CD14-positive monocyte (primary cell): Measurements from ENCODE around the gene DOCK8. TPM values are rescaled to one million over a fixed set of nuclear protein-coding genes. Genes with fewer than 3 reads are reported as not detected.
A peak's percentile ranks its signal among the peaks of the same experiment; 100 is the strongest.

Experiments used
- DNase-seq, 3 donors: peaks; one replicate each; pipeline ENCODE4 v3.0.0-alpha.2; 2011 to 2022
- H2AFZ ChIP-seq: 2 replicates; pipeline ENCODE4 v1.6.0; 2012; ENCODE audit warnings: mild to moderate bottlenecking, low read depth, low read length, inconsistent platforms; ENCODE audit not compliant: insufficient read depth, poor library complexity, severe bottlenecking
- H3K27ac ChIP-seq, 2 donors: 1 replicate in 1 of 2; 2 replicates in 1 of 2; pipeline ENCODE4 v1.5.1; 2012 to 2013; ENCODE audit warnings: low read length in 2 of 2, control low read depth in 1 of 2, inconsistent platforms in 1 of 2, low read depth in 1 of 2, mild to moderate bottlenecking in 1 of 2
- H3K27me3 ChIP-seq, 2 donors: one replicate each; pipeline versions ENCODE4 v1.6.0 to v1.6.1; 2011 to 2013; ENCODE audit warnings: low read length in 2 of 2; ENCODE audit not compliant: control insufficient read depth in 2 of 2, insufficient read depth in 2 of 2
- H3K36me3 ChIP-seq, 2 donors: replicated peaks in 1 of 2; 1 replicate in 1 of 2; 2 replicates in 1 of 2; pipeline versions ENCODE4 v1.5.1 to v1.6.1; 2012 to 2013; ENCODE audit warnings: low read length in 2 of 2, control low read depth in 1 of 2, inconsistent platforms in 1 of 2, mild to moderate bottlenecking in 1 of 2; ENCODE audit not compliant: insufficient read depth in 2 of 2, control insufficient read depth in 1 of 2
- H3K4me1 ChIP-seq, 2 donors: 1 replicate in 1 of 2; 2 replicates in 1 of 2; pipeline versions ENCODE4 v1.5.1 to v1.6.1; 2012 to 2013; ENCODE audit warnings: low read length in 2 of 2, control low read depth in 1 of 2, inconsistent platforms in 1 of 2, mild to moderate bottlenecking in 1 of 2, moderate library complexity in 1 of 2; ENCODE audit not compliant: insufficient read depth in 2 of 2, control insufficient read depth in 1 of 2
- H3K4me2 ChIP-seq: replicated peaks from 2 replicates; pipeline ENCODE3; 2012; ENCODE audit warnings: low read length, moderate library complexity, mild to moderate bottlenecking; ENCODE audit not compliant: poor library complexity, severe bottlenecking; ENCODE audit errors: extremely low read depth
- H3K4me3 ChIP-seq, 3 experiments: fragments of 200-600 bp in 1 of 3; sonication (generic) in 1 of 3; replicated peaks in 1 of 3; 1 replicate in 2 of 3; 2 replicates in 1 of 3; pipeline ENCODE4 v1.5.1; 2011 to 2013; ENCODE audit warnings: low read length in 3 of 3, mild to moderate bottlenecking in 3 of 3, control low read depth in 2 of 3, low read depth in 2 of 3, inconsistent platforms in 1 of 3, moderate library complexity in 1 of 3
- H3K79me2 ChIP-seq: 2 replicates; pipeline ENCODE4 v1.6.0; 2012; ENCODE audit warnings: mild to moderate bottlenecking, control low read depth, inconsistent platforms, low read length, moderate library complexity; ENCODE audit not compliant: insufficient read depth
- H3K9ac ChIP-seq: 2 replicates; pipeline ENCODE4 v1.6.0; 2017; ENCODE audit warnings: low read length, mild to moderate bottlenecking; ENCODE audit not compliant: insufficient read depth, poor library complexity, severe bottlenecking
- H3K9me3 ChIP-seq, 2 donors: replicated peaks in 1 of 2; 1 replicate in 1 of 2; 2 replicates in 1 of 2; pipeline versions ENCODE4 v1.5.1 to v1.6.1; 2012 to 2013; ENCODE audit warnings: low read length in 2 of 2, control low read depth in 1 of 2; ENCODE audit not compliant: control insufficient read depth in 1 of 2, insufficient read depth in 1 of 2
- H4K20me1 ChIP-seq: 2 replicates; pipeline ENCODE4 v1.6.0; 2012; ENCODE audit warnings: mild to moderate bottlenecking, low read length, control low read depth, moderate library complexity; ENCODE audit not compliant: insufficient read depth
- H3K27ac Mint-ChIP-seq, 7 donors: one replicate each; pipeline ENCODE4 v1.8.0; 2020; ENCODE audit warnings: mild to moderate bottlenecking in 7 of 7, mixed read lengths in 7 of 7, moderate library complexity in 6 of 7, inconsistent platforms in 2 of 7
- H3K27me3 Mint-ChIP-seq, 3 donors: one replicate each; pipeline ENCODE4 v1.8.0; 2021 to 2022; ENCODE audit warnings: low read depth in 3 of 3, mild to moderate bottlenecking in 3 of 3, mixed read lengths in 3 of 3, moderate library complexity in 3 of 3, inconsistent platforms in 1 of 3
- H3K36me3 Mint-ChIP-seq, 2 donors: one replicate each; pipeline ENCODE4 v1.8.0; 2020; ENCODE audit warnings: mixed read lengths in 2 of 2, inconsistent platforms in 1 of 2, mild to moderate bottlenecking in 1 of 2
- H3K4me1 Mint-ChIP-seq: one replicate; pipeline ENCODE4 v1.8.0; 2020; ENCODE audit warnings: mild to moderate bottlenecking, mixed read lengths
- H3K4me3 Mint-ChIP-seq, 2 donors: one replicate each; pipeline ENCODE4 v1.8.0; 2020; ENCODE audit warnings: mild to moderate bottlenecking in 2 of 2, mixed read lengths in 2 of 2, moderate library complexity in 1 of 2
- H3K9me3 Mint-ChIP-seq, 7 donors: one replicate each; pipeline ENCODE4 v1.8.0; 2020 to 2022; ENCODE audit warnings: mixed read lengths in 7 of 7, mild to moderate bottlenecking in 6 of 7, moderate library complexity in 6 of 7, inconsistent platforms in 2 of 7
- WGBS: methylation state at CpG from one replicate; pipeline ENCODE4 v1.1.5; 2013; ENCODE audit warnings: missing lambda C conversion rate; ENCODE audit not compliant: insufficient coverage; 5-methylcytosine and 5-hydroxymethylcytosine counted together
- intact Hi-C, 2 donors: fragments of 100-400 bp; cut with micrococcal nuclease; formaldehyde crosslinking; loops; one replicate each; pipeline versions ENCODE4 v1.15.0 to v1.15.1; 2023
- polyA plus RNA-seq, 3 donors: library from polyadenylated mRNA; depleted of rRNA in 1 of 3; unstranded in 2 of 3; stranded (reverse) in 1 of 3; fragments of 300-500 nt in 2 of 3; fragments of >200 nt in 1 of 3; fragmentation: Illumina TruSeq in 2 of 3; gene quantifications; 1 replicate in 2 of 3; 2 replicates in 1 of 3; pipeline ENCODE4 v1.2.3, GENCODE V29; 2012 to 2021
- TF ChIP-seq, protein P1 (sequence below): fragments of 200-600 bp; IDR thresholded peaks from one replicate; pipeline ENCODE4 v1.8.0; 2022; ENCODE audit warnings: antibody characterized with exemption, mild to moderate bottlenecking

DOCK8 gene
- polyA plus RNA-seq, 3 donors: 46.8 to 100 (median 95.4) TPM

DNA sequence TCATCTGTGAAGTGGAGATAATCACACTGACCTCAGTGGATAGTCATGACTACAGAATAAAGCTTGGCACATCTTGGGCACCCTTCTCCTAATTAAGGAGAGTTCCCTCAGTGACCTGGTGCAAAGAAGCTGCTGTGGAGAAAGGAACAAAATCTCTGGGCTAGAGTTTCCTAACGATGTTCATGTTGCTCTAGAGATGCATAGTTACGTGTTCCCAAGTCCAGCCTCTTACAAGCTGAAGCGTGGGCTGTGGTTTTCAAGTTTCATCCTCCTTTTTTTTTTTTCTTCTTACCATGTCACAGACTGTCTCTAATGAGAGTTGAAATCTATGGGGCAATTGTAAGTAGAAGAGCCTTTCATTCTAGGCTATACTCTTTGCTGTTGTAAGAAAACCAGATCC lies 113.8 kb downstream of the DOCK8 start:
- no peak overlapping the region for H3K4me2 ChIP-seq
- no peaks in the 10 kb centered on the region for H3K79me2 ChIP-seq
- Mint-ChIP-seq H3K27ac (peak overlapping the region in 2 of 7 donors; percentile 5 to 33), H3K4me3 (no peak overlapping the region), H3K9me3 (no peaks in the 10 kb centered on the region), H3K27me3 (peaks cover 0 to 1% (median 0%) of the 10 kb centered on the region in 3 donors), H3K36me3 (peaks cover 89 to 96% of the 10 kb centered on the region in 2 donors), H3K4me1 (no peaks in the 10 kb centered on the region)
- peak overlapping the region in 1 of 2 donors; percentile 9 for H3K27ac ChIP-seq
- no peaks in the 10 kb centered on the region for H3K4me1 ChIP-seq
- TF ChIP-seq, protein P1, sequence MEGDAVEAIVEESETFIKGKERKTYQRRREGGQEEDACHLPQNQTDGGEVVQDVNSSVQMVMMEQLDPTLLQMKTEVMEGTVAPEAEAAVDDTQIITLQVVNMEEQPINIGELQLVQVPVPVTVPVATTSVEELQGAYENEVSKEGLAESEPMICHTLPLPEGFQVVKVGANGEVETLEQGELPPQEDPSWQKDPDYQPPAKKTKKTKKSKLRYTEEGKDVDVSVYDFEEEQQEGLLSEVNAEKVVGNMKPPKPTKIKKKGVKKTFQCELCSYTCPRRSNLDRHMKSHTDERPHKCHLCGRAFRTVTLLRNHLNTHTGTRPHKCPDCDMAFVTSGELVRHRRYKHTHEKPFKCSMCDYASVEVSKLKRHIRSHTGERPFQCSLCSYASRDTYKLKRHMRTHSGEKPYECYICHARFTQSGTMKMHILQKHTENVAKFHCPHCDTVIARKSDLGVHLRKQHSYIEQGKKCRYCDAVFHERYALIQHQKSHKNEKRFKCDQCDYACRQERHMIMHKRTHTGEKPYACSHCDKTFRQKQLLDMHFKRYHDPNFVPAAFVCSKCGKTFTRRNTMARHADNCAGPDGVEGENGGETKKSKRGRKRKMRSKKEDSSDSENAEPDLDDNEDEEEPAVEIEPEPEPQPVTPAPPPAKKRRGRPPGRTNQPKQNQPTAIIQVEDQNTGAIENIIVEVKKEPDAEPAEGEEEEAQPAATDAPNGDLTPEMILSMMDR: no peak
- H3K27me3 ChIP-seq: no peaks in the 10 kb centered on the region
- DNase-seq: no peak
- peaks cover 95% of the 10 kb centered on the region for H4K20me1 ChIP-seq
- H3K4me3 ChIP-seq: no peak overlapping the region
- no CpG with 5 or more reads among the region's 3 CpGs for WGBS
- no peak overlapping the region for H2AFZ ChIP-seq
- peaks cover 98 to 100% of the 10 kb centered on the region in 2 donors for H3K36me3 ChIP-seq
- H3K9me3 ChIP-seq: no peaks in the 10 kb centered on the region
- no peak overlapping the region for H3K9ac ChIP-seq
- intact Hi-C loops: no loop called here

DNA sequence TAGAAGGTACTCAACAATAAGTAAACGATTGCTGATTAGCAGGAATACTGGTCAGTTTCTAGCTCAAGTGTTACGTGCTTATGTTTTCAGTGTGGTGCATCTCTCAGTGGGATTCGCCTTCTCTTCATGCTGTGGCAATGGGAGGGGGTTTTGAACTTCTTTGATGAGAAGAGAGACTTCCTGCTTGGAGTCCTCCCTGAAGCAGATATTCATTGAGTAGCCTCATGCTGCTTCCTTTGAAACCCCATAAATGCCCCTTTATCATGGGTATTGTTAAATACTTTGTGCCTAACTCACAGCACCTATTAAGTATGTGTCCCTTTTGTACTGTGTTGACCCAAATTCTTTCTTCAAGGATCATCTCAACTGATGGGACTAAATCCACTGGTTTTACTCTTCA lies 116.5 kb downstream of the DOCK8 start:
- Histone ChIP-seq H3K79me2 (peaks cover 3% of the 10 kb centered on the region), H3K4me3 (no peak overlapping the region), H3K27me3 (no peaks in the 10 kb centered on the region), H2AFZ (no peak overlapping the region), H3K9me3 (no peaks in the 10 kb centered on the region), H3K4me1 (no peaks in the 10 kb centered on the region), H3K9ac (no peak overlapping the region), H3K27ac (peak overlapping the region in 1 of 2 donors; percentile 21), H3K36me3 (peaks cover 99 to 100% of the 10 kb centered on the region in 2 donors), H3K4me2 (no peak overlapping the region), H4K20me1 (peaks cover 88% of the 10 kb centered on the region)
- no peaks in the 10 kb centered on the region for H3K4me1 Mint-ChIP-seq
- peaks cover 0 to 1% (median 0%) of the 10 kb centered on the region in 3 donors for H3K27me3 Mint-ChIP-seq
- no peak overlapping the region for H3K4me3 Mint-ChIP-seq
- H3K36me3 Mint-ChIP-seq: peaks cover 91 to 98% of the 10 kb centered on the region in 2 donors
- H3K27ac Mint-ChIP-seq: peak overlapping the region in 1 of 7 donors; percentile 11
- TF ChIP-seq, protein P1: no peak
- no peaks in the 10 kb centered on the region for H3K9me3 Mint-ChIP-seq
- intact Hi-C loops: loop anchor here in 1 of 2 donors (10.0 kb wide), 1 partner anchor 104 kb away; no protein-coding TSS in a partner anchor
- no peak for DNase-seq
- WGBS: 100% methylated on average over 2 of the region's 3 CpGs
